H1 (cell line): ENCODE data around the gene SLK. TPM values are rescaled to one million over a fixed set of nuclear protein-coding genes. Genes with fewer than 3 reads are reported as not detected.

Experiments used
- CTCF ChIA-PET: fragments of 300-600 bp; sonication (Branson Sonifier 250); formaldehyde crosslinking; loops from one replicate; lab custom pipeline; 2021; ENCODE audit not compliant: partially characterized antibody; lab: Charles Lee
- POLR2A ChIA-PET: fragments of 300-600 bp; sonication (Branson Sonifier 250); formaldehyde crosslinking; loops from one replicate; lab custom pipeline; 2021; ENCODE audit warnings: inconsistent platforms; ENCODE audit not compliant: partially characterized antibody; lab: Charles Lee
- DNase-seq, 2 experiments: peaks; one replicate each; pipeline versions ENCODE4 v3.0.0 to v3.0.0-alpha.2; 2010 to 2022; ENCODE audit warnings: low spot score in 2 of 2, low read depth in 1 of 2, mixed read lengths in 1 of 2
- FAIRE-seq: peaks from 2 replicates; lab custom pipeline; 2011; peaks lifted over from hg19 to GRCh38; lab: Jason Lieb, UNC
- H2AFZ ChIP-seq: 2 replicates; pipeline ENCODE4 v1.8.1; 2012; ENCODE audit warnings: low read length, inconsistent platforms
- H2AK5ac ChIP-seq: 2 replicates; pipeline ENCODE4 v1.6.1; 2013; ENCODE audit warnings: low read depth, low read length
- H2BK120ac ChIP-seq: replicated peaks from 2 replicates; pipeline ENCODE3; 2013; ENCODE audit warnings: low read depth, low read length, inconsistent platforms
- H2BK12ac ChIP-seq: 2 replicates; pipeline ENCODE4 v1.6.1; 2013; ENCODE audit warnings: low read depth, low read length
- H2BK15ac ChIP-seq: 2 replicates; pipeline ENCODE4 v1.6.1; 2013; ENCODE audit warnings: low read length
- H2BK20ac ChIP-seq: 2 replicates; pipeline ENCODE4 v1.6.1; 2013; ENCODE audit warnings: low read length
- H2BK5ac ChIP-seq: 2 replicates; pipeline ENCODE4 v1.6.1; 2013; ENCODE audit warnings: low read depth, low read length
- H3K14ac ChIP-seq: 2 replicates; pipeline ENCODE4 v1.6.1; 2013; ENCODE audit warnings: inconsistent platforms; ENCODE audit not compliant: insufficient read length
- H3K18ac ChIP-seq: 2 replicates; pipeline ENCODE4 v1.6.1; 2013; ENCODE audit warnings: low read length; ENCODE audit errors: extremely low read depth
- H3K23ac ChIP-seq: 2 replicates; pipeline ENCODE4 v1.6.1; 2013; ENCODE audit warnings: inconsistent platforms; ENCODE audit not compliant: insufficient read length
- H3K23me2 ChIP-seq: 2 replicates; pipeline ENCODE4 v1.6.1; 2013; ENCODE audit warnings: low read depth, low read length
- H3K27ac ChIP-seq: 2 replicates; pipeline ENCODE4 v1.6.1; 2011; ENCODE audit warnings: low read depth, low read length, inconsistent platforms
- H3K27me3 ChIP-seq, 4 experiments: replicated peaks in 1 of 4; 1 replicate in 1 of 4; 2 replicates in 3 of 4; pipeline versions ENCODE4 v1.6.1 to v1.8.1; 2011 to 2013; ENCODE audit warnings: low read length in 3 of 4, mild to moderate bottlenecking in 3 of 4, inconsistent platforms in 2 of 4, mixed read lengths in 2 of 4, moderate library complexity in 1 of 4; ENCODE audit not compliant: control insufficient read depth in 3 of 4, insufficient read depth in 3 of 4; ENCODE audit errors: extremely low read depth in 1 of 4
- H3K36me3 ChIP-seq, 4 experiments: 2 replicates each; pipeline versions ENCODE4 v1.6.1 to v1.8.1; 2011 to 2013; ENCODE audit warnings: mild to moderate bottlenecking in 4 of 4, low read length in 3 of 4, moderate library complexity in 2 of 4, control low read depth in 1 of 4, inconsistent platforms in 1 of 4; ENCODE audit not compliant: insufficient read depth in 4 of 4, control insufficient read depth in 2 of 4
- H3K4ac ChIP-seq: replicated peaks from 2 replicates; pipeline ENCODE3; 2013; ENCODE audit warnings: low read length, low read depth, mixed read lengths, inconsistent platforms; ENCODE audit not compliant: insufficient read length
- H3K4me1 ChIP-seq, 4 experiments: replicated peaks in 1 of 4; 1 replicate in 1 of 4; 2 replicates in 3 of 4; pipeline versions ENCODE4 v1.6.1 to v1.8.1; 2011 to 2013; ENCODE audit warnings: low read length in 3 of 4, inconsistent platforms in 2 of 4, mixed read lengths in 1 of 4; ENCODE audit not compliant: insufficient read depth in 4 of 4, control insufficient read depth in 3 of 4
- H3K4me2 ChIP-seq, 2 experiments: 2 replicates each; pipeline versions ENCODE4 v1.6.1 to v1.8.1; 2011 to 2013; ENCODE audit warnings: low read depth in 2 of 2, low read length in 2 of 2, control low read depth in 1 of 2, inconsistent platforms in 1 of 2, mild to moderate bottlenecking in 1 of 2; ENCODE audit not compliant: insufficient read depth in 1 of 2
- H3K4me3 ChIP-seq, 4 experiments: fragments of 200-600, 300-600 bp in 1 of 4; sonication (generic), shearing (Covaris generic), sonication (Bioruptor Twin) in 1 of 4; 2 replicates each; pipeline versions ENCODE4 v1.5.1 to v1.8.1; 2011 to 2016; ENCODE audit warnings: low read length in 4 of 4, low read depth in 3 of 4, control low read depth in 2 of 4, inconsistent platforms in 2 of 4, mild to moderate bottlenecking in 2 of 4, mixed read lengths in 1 of 4, moderate library complexity in 1 of 4; ENCODE audit not compliant: insufficient read depth in 2 of 4; ENCODE audit errors: extremely low read depth in 1 of 4
- H3K56ac ChIP-seq: replicated peaks from 2 replicates; pipeline ENCODE3; 2013; ENCODE audit warnings: low read depth, mild to moderate bottlenecking, mixed read lengths, low read length, inconsistent platforms; ENCODE audit not compliant: insufficient read length
- H3K79me1 ChIP-seq: 2 replicates; pipeline ENCODE4 v1.6.1; 2013; ENCODE audit warnings: low read depth, low read length, control low read depth
- H3K79me2 ChIP-seq, 2 experiments: 2 replicates each; pipeline versions ENCODE4 v1.6.1 to v1.8.1; 2012 to 2013; ENCODE audit warnings: low read length in 2 of 2, mild to moderate bottlenecking in 2 of 2, inconsistent platforms in 1 of 2; ENCODE audit not compliant: insufficient read depth in 2 of 2, control insufficient read depth in 1 of 2
- H3K9ac ChIP-seq, 4 experiments: replicated peaks in 1 of 4; 1 replicate in 1 of 4; 2 replicates in 3 of 4; pipeline versions ENCODE4 v1.6.1 to v1.8.1; 2011 to 2013; ENCODE audit warnings: low read depth in 3 of 4, low read length in 3 of 4, control low read depth in 2 of 4, mild to moderate bottlenecking in 2 of 4, moderate library complexity in 2 of 4, inconsistent platforms in 1 of 4; ENCODE audit errors: extremely low read depth in 1 of 4
- H3K9me3 ChIP-seq, 2 experiments: 2 replicates each; pipeline versions ENCODE4 v1.6.1 to v1.8.1; 2012 to 2013; ENCODE audit warnings: mild to moderate bottlenecking in 2 of 2, moderate library complexity in 2 of 2, control low read depth in 1 of 2, inconsistent platforms in 1 of 2, low read depth in 1 of 2, low read length in 1 of 2, mixed read lengths in 1 of 2; ENCODE audit not compliant: insufficient read depth in 2 of 2
- H4K20me1 ChIP-seq, 2 experiments: replicated peaks in 1 of 2; 2 replicates each; pipeline versions ENCODE3 to v1.8.1; 2011 to 2013; ENCODE audit warnings: inconsistent platforms in 2 of 2, low read length in 2 of 2, mild to moderate bottlenecking in 1 of 2; ENCODE audit not compliant: insufficient read depth in 2 of 2, control insufficient read depth in 1 of 2
- H4K5ac ChIP-seq: 2 replicates; pipeline ENCODE4 v1.6.1; 2013; ENCODE audit warnings: low read length, low read depth, mixed read lengths, inconsistent platforms; ENCODE audit not compliant: insufficient read length
- H4K8ac ChIP-seq: 2 replicates; pipeline ENCODE4 v1.8.0; 2013; ENCODE audit warnings: mild to moderate bottlenecking, moderate library complexity, low read length, inconsistent platforms; ENCODE audit not compliant: insufficient read depth; ENCODE audit errors: extremely low read depth
- H4K91ac ChIP-seq: replicated peaks from 2 replicates; pipeline ENCODE3; 2013; ENCODE audit warnings: low read length, mixed read lengths, inconsistent platforms; ENCODE audit not compliant: insufficient read length
- BRCA1 ChIP-seq: IDR thresholded peaks from 2 replicates; pipeline ENCODE4 v1.6.1; 2012; ENCODE audit warnings: low read depth, low read length, improper control_type of control experiment
- CBX8 ChIP-seq: fragments of 300-800, 300-1000 bp; sonication (generic); IDR thresholded peaks from 2 replicates; pipeline ENCODE4 v1.7.1; 2016; ENCODE audit warnings: low read depth, low read length, borderline replicate concordance
- GABPA ChIP-seq: IDR thresholded peaks from 2 replicates; pipeline ENCODE4 v1.6.1; 2011; ENCODE audit warnings: mild to moderate bottlenecking, low read length, moderate library complexity, borderline replicate concordance; ENCODE audit not compliant: insufficient read depth
- PHF8 ChIP-seq: fragments of 200-600 bp; sonication (generic); conservative IDR thresholded peaks from 2 replicates; pipeline ENCODE4 v1.7.1; 2012; ENCODE audit warnings: low read depth, mild to moderate bottlenecking, inconsistent platforms, low read length, moderate library complexity
- SP2 ChIP-seq: IDR thresholded peaks from 2 replicates; pipeline ENCODE4 v1.6.1; 2012; ENCODE audit warnings: mild to moderate bottlenecking, low read length, inconsistent platforms
- WGBS, 2 experiments: shearing (Covaris generic) in 1 of 2; methylation state at CpG; one replicate each; pipeline versions ENCODE4 v1.1.6 to v1.1.7; 2013 to 2015; ENCODE audit warnings: low lambda C conversion rate in 2 of 2, mixed read lengths in 2 of 2, inconsistent platforms in 1 of 2, low coverage in 1 of 2, missing lambda C conversion rate in 1 of 2; ENCODE audit not compliant: insufficient replicate concordance in 2 of 2, insufficient coverage in 1 of 2, insufficient read length in 1 of 2; ENCODE audit errors: extremely low coverage in 1 of 2, missing lambda C conversion rate in 1 of 2; 5-methylcytosine and 5-hydroxymethylcytosine counted together
- polyA plus RNA-seq, 7 experiments: library from polyadenylated mRNA; depleted of rRNA in 3 of 7; stranded (reverse) in 5 of 7; unstranded in 2 of 7; fragments of >200 nt in 5 of 7; fragments of 200-250 nt in 2 of 7; gene quantifications; 1 replicate in 5 of 7; 2 replicates in 1 of 7; 4 replicates in 1 of 7; pipeline versions ENCODE4 v1.2.1 to v1.2.3, GENCODE V29; 2011 to 2013; ENCODE audit warnings: missing spikeins in 2 of 7, mixed read lengths in 2 of 7
- total RNA-seq: library from RNA; stranded (reverse); fragmentation: NEBNext Ultra II Directional; extraction: Animal tissue kit (Norgen Biotek cat#: 25700); gene quantifications from 2 replicates; pipeline ENCODE4 v1.2.1, GENCODE V29; 2021
- TF ChIP-seq, protein P1 (sequence below): IDR thresholded peaks from 2 replicates; pipeline ENCODE4 v1.6.1; 2012; ENCODE audit warnings: low read length, inconsistent platforms

SLK gene
- total and polyA plus RNA-seq, 2 of the 8 experiments (the other 6 are each of a cell fraction or from before 2014, with no cell fraction given), result 2.7 to 18.3 TPM

GRCh38 chr10:104013489-104013888 is 46.5 kb downstream of the SLK start:
- Histone ChIP-seq H2AFZ (no peak overlapping the region), H2BK20ac (no peak overlapping the region), H3K36me3 (no peaks in the 10 kb centered on the region), H4K20me1 (no peaks in the 10 kb centered on the region), H3K4ac (no peak overlapping the region), H2BK5ac (no peak overlapping the region), H3K27me3 (no peaks in the 10 kb centered on the region), H3K27ac (no peak overlapping the region), H3K9me3 (no peaks in the 10 kb centered on the region), H2BK15ac (no peak overlapping the region), H3K23ac (no peak overlapping the region), H2BK120ac (no peak overlapping the region), H3K56ac (no peak overlapping the region), H3K79me2 (no peaks in the 10 kb centered on the region), H2BK12ac (no peak overlapping the region), H4K8ac (no peak overlapping the region), H3K4me2 (no peak overlapping the region), H3K9ac (no peak overlapping the region), H3K23me2 (no peaks in the 10 kb centered on the region), H4K5ac (no peak overlapping the region), H3K14ac (no peak overlapping the region), H3K79me1 (no peaks in the 10 kb centered on the region), H2AK5ac (no peak overlapping the region), H4K91ac (no peak overlapping the region), H3K4me1 (peaks cover 0 to 3% (median 0%) of the 10 kb centered on the region in 4 experiments; a peak in 1 of 7 replicates), H3K4me3 (no peak overlapping the region), H3K18ac (no peak overlapping the region)
- FAIRE-seq, result no peak
- ChIA-PET POLR2A (no interaction called here), CTCF (interaction anchor here (1.0 to 1.6 kb wide), 3 partner anchors 15 to 125 kb away, joined by 3 to 5 read pairs (median 4); no protein-coding TSS in a partner anchor)
- DNase-seq, result no peak
- 95% methylated on average over 4 of the region's 4 CpGs; no CpG with 5 or more reads in 1 of the 2 experiments for WGBS, 2 experiments
- TF ChIP-seq BRCA1 (no peak), SP2 (no peak), GABPA (no peak), CBX8 (no peak), PHF8 (no peak)
- TF ChIP-seq, protein P1, sequence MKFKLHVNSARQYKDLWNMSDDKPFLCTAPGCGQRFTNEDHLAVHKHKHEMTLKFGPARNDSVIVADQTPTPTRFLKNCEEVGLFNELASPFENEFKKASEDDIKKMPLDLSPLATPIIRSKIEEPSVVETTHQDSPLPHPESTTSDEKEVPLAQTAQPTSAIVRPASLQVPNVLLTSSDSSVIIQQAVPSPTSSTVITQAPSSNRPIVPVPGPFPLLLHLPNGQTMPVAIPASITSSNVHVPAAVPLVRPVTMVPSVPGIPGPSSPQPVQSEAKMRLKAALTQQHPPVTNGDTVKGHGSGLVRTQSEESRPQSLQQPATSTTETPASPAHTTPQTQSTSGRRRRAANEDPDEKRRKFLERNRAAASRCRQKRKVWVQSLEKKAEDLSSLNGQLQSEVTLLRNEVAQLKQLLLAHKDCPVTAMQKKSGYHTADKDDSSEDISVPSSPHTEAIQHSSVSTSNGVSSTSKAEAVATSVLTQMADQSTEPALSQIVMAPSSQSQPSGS, result no peak
